Uterus (tissue), 2 donors: Measurements from ENCODE around the gene AGBL5.

Source experiments
- CTCF ChIP-seq, 4 experiments: fragments of 200-600 bp in 2 of 4; fragments of 450-650 bp in 2 of 4; sonication (generic) in 2 of 4; IDR thresholded peaks; one replicate each; pipeline ENCODE4 v1.5.1; 2016 to 2019; ENCODE audit warnings: antibody characterized with exemption in 4 of 4, mild to moderate bottlenecking in 2 of 4, moderate library complexity in 1 of 4
- POLR2A ChIP-seq, 2 donors: fragments of 450-650 bp; IDR thresholded peaks; one replicate each; pipeline ENCODE4 v1.6.1; 2016; ENCODE audit warnings: antibody characterized with exemption in 2 of 2, mild to moderate bottlenecking in 1 of 2, moderate library complexity in 1 of 2

- TF ChIP-seq CTCF (IDR thresholded peaks at IDR 0.05) (peak; percentile 52 to 62 (median 58)), POLR2A (IDR thresholded peaks at IDR 0.05) (no peak)
Observed at GRCh38 chr2:27085673-27086089, 34.2 kb downstream of the AGBL5 start.
